Type B pancreatic cell (in vitro differentiated cells): Measurements from ENCODE around the gene PRLHR. TPM values are rescaled to one million over a fixed set of nuclear protein-coding genes. Genes with fewer than 3 reads are reported as not detected.

ENCODE experiments used
- DNase-seq: peaks from one replicate; pipeline ENCODE4 v3.0.0; 2021; ENCODE audit warnings: mixed read lengths; ENCODE audit not compliant: unreplicated experiment; ENCODE audit errors: extremely low spot score
- H3K27ac Mint-ChIP-seq: 2 replicates; pipeline ENCODE4 v1.8.0; 2021; ENCODE audit warnings: mild to moderate bottlenecking, mixed read lengths
- H3K27me3 Mint-ChIP-seq: 2 replicates; pipeline ENCODE4 v1.8.0; 2021; ENCODE audit warnings: mixed read lengths
- H3K36me3 Mint-ChIP-seq: 2 replicates; pipeline ENCODE4 v1.8.0; 2021; ENCODE audit warnings: mixed read lengths
- H3K4me1 Mint-ChIP-seq: one replicate; pipeline ENCODE4 v1.8.0; 2021; ENCODE audit warnings: mixed read lengths; ENCODE audit not compliant: unreplicated experiment
- H3K4me3 Mint-ChIP-seq: 2 replicates; pipeline ENCODE4 v1.8.0; 2021; ENCODE audit warnings: mild to moderate bottlenecking, mixed read lengths
- H3K9me3 Mint-ChIP-seq: 2 replicates; pipeline ENCODE4 v1.8.0; 2021; ENCODE audit warnings: mixed read lengths
- CTCF ChIP-seq: fragments of 200-600 bp; sonication (generic); conservative IDR thresholded peaks from 2 replicates; pipeline ENCODE4 v1.5.0; 2021; ENCODE audit warnings: antibody characterized with exemption, mild to moderate bottlenecking
- long read RNA-seq: library from polyadenylated mRNA; unstranded; transcript quantifications from one replicate; pipeline ENCODE4 v2.0.0, GENCODE V29; 2020
- total RNA-seq: library from RNA; stranded (reverse); gene quantifications from 2 replicates; pipeline ENCODE4 v1.2.1, GENCODE V29; 2021; ENCODE audit warnings: low replicate concordance

Gene PRLHR
- total RNA-seq: 2.6 and 3.3 TPM in 2 replicates
- long read RNA-seq, full-length matches to known transcripts: 13 of 14 reads
- long read RNA-seq, partial matches to known transcripts: 0 of 14 reads
- long read RNA-seq, other reads (novel, unspliced or antisense): 1 of 14 reads

- Mint-ChIP-seq H3K36me3 (no peaks in the 10 kb centered on the region), H3K4me1 (no peaks in the 10 kb centered on the region)
- TF ChIP-seq CTCF: peak; percentile 37
These were observed at the start of gene PRLHR for GRCh38 chr10:118595598-118596425. TSS of gene PRLHR (minus strand) at chr10:118595648. CDS start at chr10:118595244, 404 bp downstream.

GRCh38 chr10:118642228-118642627, 46.8 kb upstream of the PRLHR start:
- DNase-seq: no peak
- Mint-ChIP-seq H3K4me1 (no peaks in the 10 kb centered on the region), H3K27me3 (peaks cover 74% of the 10 kb centered on the region), H3K36me3 (no peaks in the 10 kb centered on the region), H3K27ac (no peak overlapping the region), H3K9me3 (no peaks in the 10 kb centered on the region), H3K4me3 (no peak overlapping the region)
- TF ChIP-seq CTCF: no peak

More at GRCh38 chr10:118595598-118596425, at the start of gene PRLHR:
- peak within 1 kb of the TSS; percentile 34 for H3K27ac Mint-ChIP-seq
- H3K9me3 Mint-ChIP-seq: no peaks in the 10 kb centered on the region
- peak; percentile 73 for DNase-seq
- peak within 1 kb of the TSS; percentile 78 for H3K4me3 Mint-ChIP-seq
- H3K27me3 Mint-ChIP-seq: peaks cover 97% of the 10 kb centered on the region

GRCh38 chr10:118638680-118639079, 43.2 kb upstream of the PRLHR start:
- Mint-ChIP-seq H3K36me3 (no peaks in the 10 kb centered on the region), H3K27ac (no peak overlapping the region), H3K4me3 (no peak overlapping the region), H3K9me3 (no peaks in the 10 kb centered on the region), H3K4me1 (no peaks in the 10 kb centered on the region), H3K27me3 (peaks cover 71% of the 10 kb centered on the region)
- TF ChIP-seq CTCF: no peak
- DNase-seq: no peak

- TF ChIP-seq CTCF: no peak
- Mint-ChIP-seq H3K27me3 (peaks cover 75% of the 10 kb centered on the region), H3K9me3 (no peaks in the 10 kb centered on the region), H3K27ac (no peak overlapping the region), H3K4me3 (no peak overlapping the region), H3K36me3 (no peaks in the 10 kb centered on the region), H3K4me1 (no peaks in the 10 kb centered on the region)
- DNase-seq: no peak
These were observed 40.4 kb upstream of the PRLHR start for GRCh38 chr10:118635674-118636402.

- no peak overlapping the region for H3K4me3 Mint-ChIP-seq
- TF ChIP-seq CTCF: no peak
- no peaks in the 10 kb centered on the region for H3K36me3 Mint-ChIP-seq
- no peaks in the 10 kb centered on the region for H3K9me3 Mint-ChIP-seq
- H3K4me1 Mint-ChIP-seq: no peaks in the 10 kb centered on the region
- no peak overlapping the region for H3K27ac Mint-ChIP-seq
- peaks cover 78% of the 10 kb centered on the region for H3K27me3 Mint-ChIP-seq
- DNase-seq: no peak
These were observed 38.3 kb upstream of the PRLHR start for GRCh38 chr10:118633786-118634185.
